ENCODE measurements around the gene PSMF1. TPM values are rescaled to one million over a fixed set of nuclear protein-coding genes. Genes with fewer than 3 reads are reported as not detected.

The PSMF1 gene
- total and polyA plus RNA-seq, 2 experiments from 2014 or later = 73.7 to 84.2 TPM

- Mint-ChIP-seq H3K4me1 (no peaks in the 10 kb centered on the region), H3K27me3 (ENCODE audit: insufficient read depth, low read depth, poor library complexity) (peaks cover 1% of the 10 kb centered on the region), H3K9me3 (no peaks in the 10 kb centered on the region), H3K36me3 (ENCODE audit: low read depth) (no peaks in the 10 kb centered on the region), H3K27ac (no peak overlapping the region), H3K4me3 (no peak overlapping the region)
- no peak for TF ChIP-seq EZH2 (IDR thresholded peaks at IDR 0.05; ENCODE audit: low read depth, unreplicated experiment)
- TF ChIP-seq ZNF331 (CRISPR knock-in tag; IDR thresholded peaks at IDR 0.05; ENCODE audit: low read depth) = no peak
- TF ChIP-seq CREB1 (CRISPR knock-in tag; IDR thresholded peaks at IDR 0.05; ENCODE audit: low read depth) = no peak
- TF ChIP-seq STAT1 (IDR thresholded peaks at IDR 0.05; ENCODE audit: unreplicated experiment) = no peak
- no peak for TF ChIP-seq ZNF114 (CRISPR knock-in tag; IDR thresholded peaks at IDR 0.05)
- TF ChIP-seq CTCF (conservative IDR thresholded peaks at IDR 0.05; ENCODE audit: low read depth in 2 of 2) = no peak
- no peak for TF ChIP-seq ETS1 (IDR thresholded peaks at IDR 0.05)
- no peak for TF ChIP-seq ZNF462 (CRISPR knock-in tag; IDR thresholded peaks at IDR 0.05)
- no peak for TF ChIP-seq EZH2phosphoT487 (IDR thresholded peaks at IDR 0.05; ENCODE audit: unreplicated experiment)
- TF ChIP-seq JUNB (IDR thresholded peaks at IDR 0.05; ENCODE audit: unreplicated experiment) = no peak
- TF ChIP-seq NANOG (IDR thresholded peaks at IDR 0.05; ENCODE audit: borderline replicate concordance) = no peak
- no peak for TF ChIP-seq POLR2AphosphoS5 (IDR thresholded peaks at IDR 0.05; ENCODE audit: low read depth)
- Histone ChIP-seq H4K20me1 (replicated peaks; ENCODE audit: insufficient read depth) (no peaks in the 10 kb centered on the region), H3K27me3 (ENCODE audit: insufficient read depth) (no peaks in the 10 kb centered on the region), H3K27ac (ENCODE audit: low read depth) (no peak overlapping the region), H2AFZ (0 out of 2 replicates have a peak overlapping the region, but pooled peaks have one; percentile 34), H3K9me2 (ENCODE audit: insufficient read depth) (no peaks in the 10 kb centered on the region), H3K36me3 (ENCODE audit: insufficient read depth) (no peaks in the 10 kb centered on the region), H3K4me1 (ENCODE audit: insufficient read depth) (no peaks in the 10 kb centered on the region), H3K79me2 (replicated peaks; ENCODE audit: insufficient read depth) (no peaks in the 10 kb centered on the region), H3K4me3 (no peak overlapping the region), H3K4me2 (no peak overlapping the region), H3F3A (replicated peaks; ENCODE audit: low read depth) (no peaks in the 10 kb centered on the region)
- ATAC-seq (no peak), DNase-seq (ENCODE audit: low spot score) (no peak)
Observed at GRCh38 chr20:1198751-1199150, 80.3 kb downstream of the PSMF1 start.
